IPS DF 4.7 (cell line): ENCODE results near the gene ENAH.

ENCODE experiments used
- DNase-seq: peaks from one replicate; pipeline ENCODE4 v3.0.0-alpha.2; 2013; ENCODE audit warnings: low spot score; ENCODE audit errors: extremely low read depth

ENAH gene

GRCh38 chr1:225441314-225442122 lies 211.4 kb downstream of the ENAH start:
- DNase-seq: no peak

- DNase-seq: no peak
Measured at GRCh38 chr1:225440380-225441221, 212.3 kb downstream of the ENAH start.

- DNase-seq: no peak
Measured at GRCh38 chr1:225437710-225438437, 215.0 kb downstream of the ENAH start.
